B cell (primary cell): ENCODE measurements around the gene NGEF. TPM values are rescaled to one million over a fixed set of nuclear protein-coding genes. Genes with fewer than 3 reads are reported as not detected.

Experiments used
- ATAC-seq: fragments of 200-7000 bp; cut with Tn5 transposase; one replicate; pipeline ENCODE4 v1.10.0; 2021; ENCODE audit warnings: low read depth, mild to moderate bottlenecking, moderate number of reproducible peaks, moderate library complexity
- CTCF ChIA-PET: fragments of 350-600 bp; sonication (Branson Sonifier 250); formaldehyde crosslinking; loops from one replicate; lab custom pipeline; 2021; ENCODE audit warnings: antibody characterized with exemption, inconsistent platforms; lab: Charles Lee
- POLR2A ChIA-PET: fragments of 350-600 bp; sonication (Branson Sonifier 250); formaldehyde crosslinking; loops from one replicate; lab custom pipeline; 2021; ENCODE audit warnings: antibody characterized with exemption; lab: Charles Lee
- DNase-seq: peaks from one replicate; pipeline ENCODE4 v3.0.0; 2013
- H2AFZ ChIP-seq: 2 replicates; pipeline ENCODE4 v1.6.1; 2012; ENCODE audit warnings: mild to moderate bottlenecking, low read depth, low read length; ENCODE audit not compliant: insufficient read depth, poor library complexity, severe bottlenecking
- H3K27ac ChIP-seq, 2 donors: 1 replicate in 1 of 2; 2 replicates in 1 of 2; pipeline ENCODE4 v1.5.1; 2012 to 2013; ENCODE audit warnings: low read length in 2 of 2, mild to moderate bottlenecking in 2 of 2, moderate library complexity in 1 of 2
- H3K27me3 ChIP-seq, 4 experiments: fragments of 200-600 bp in 1 of 4; sonication (generic) in 1 of 4; replicated peaks in 1 of 4; 1 replicate in 2 of 4; 2 replicates in 2 of 4; pipeline versions ENCODE4 v1.6.1 to v1.7.0; 2013 to 2016; ENCODE audit warnings: low read length in 3 of 4, mild to moderate bottlenecking in 2 of 4, mixed read lengths in 1 of 4, moderate library complexity in 1 of 4; ENCODE audit not compliant: insufficient read depth in 4 of 4, control insufficient read depth in 3 of 4; ENCODE audit errors: control extremely low read depth in 1 of 4
- H3K36me3 ChIP-seq, 2 experiments: replicated peaks in 1 of 2; 1 replicate in 1 of 2; 2 replicates in 1 of 2; pipeline versions ENCODE4 v1.6.1 to v1.7.1; 2013; ENCODE audit warnings: low read length in 1 of 2; ENCODE audit not compliant: insufficient read depth in 2 of 2, control insufficient read depth in 1 of 2; ENCODE audit errors: control extremely low read depth in 1 of 2, extremely low read depth in 1 of 2
- H3K4me1 ChIP-seq, 2 donors: fragments of 200-600 bp in 1 of 2; sonication (generic) in 1 of 2; 1 replicate in 1 of 2; 2 replicates in 1 of 2; pipeline versions ENCODE4 v1.5.1 to v1.6.1; 2013 to 2017; ENCODE audit warnings: low read length in 2 of 2; ENCODE audit not compliant: control insufficient read depth in 2 of 2, insufficient read depth in 2 of 2
- H3K4me2 ChIP-seq: replicated peaks from 2 replicates; pipeline ENCODE3; 2012; ENCODE audit warnings: mild to moderate bottlenecking, low read depth, low read length; ENCODE audit not compliant: poor library complexity, severe bottlenecking
- H3K4me3 ChIP-seq, 5 experiments: fragments of 200-600 bp in 1 of 5; sonication (generic) in 1 of 5; 1 replicate in 3 of 5; 2 replicates in 2 of 5; pipeline versions ENCODE4 v1.5.1 to v1.7.0; 2011 to 2016; ENCODE audit warnings: low read length in 4 of 5, mild to moderate bottlenecking in 4 of 5, low read depth in 2 of 5, control low read depth in 1 of 5, moderate library complexity in 1 of 5; ENCODE audit not compliant: insufficient read depth in 1 of 5; ENCODE audit errors: control extremely low read depth in 1 of 5, extremely low read depth in 1 of 5
- H3K79me2 ChIP-seq: fragments of 200-600 bp; sonication (generic); one replicate; pipeline ENCODE4 v1.6.0; 2016; ENCODE audit warnings: low read length; ENCODE audit not compliant: control insufficient read depth, insufficient read depth
- H3K9ac ChIP-seq: fragments of 200-600 bp; sonication (generic); 2 replicates; pipeline ENCODE4 v1.6.1; 2017; ENCODE audit warnings: mild to moderate bottlenecking, low read length, moderate library complexity
- H3K9me3 ChIP-seq, 3 donors: one replicate each; pipeline versions ENCODE4 v1.6.1 to v1.7.1; 2013; ENCODE audit warnings: low read length in 2 of 3; ENCODE audit not compliant: control insufficient read depth in 2 of 3, insufficient read depth in 1 of 3; ENCODE audit errors: control extremely low read depth in 1 of 3
- H4K20me1 ChIP-seq: 2 replicates; pipeline ENCODE4 v1.6.0; 2012; ENCODE audit warnings: mild to moderate bottlenecking, low read length; ENCODE audit not compliant: insufficient read depth, control insufficient read depth, poor library complexity, severe bottlenecking
- H3K27ac Mint-ChIP-seq: one replicate; pipeline ENCODE4 v1.8.0; 2021; ENCODE audit warnings: mixed read lengths
- H3K27me3 Mint-ChIP-seq: one replicate; pipeline ENCODE4 v1.8.0; 2021; ENCODE audit warnings: mixed read lengths
- H3K4me1 Mint-ChIP-seq: one replicate; pipeline ENCODE4 v1.8.0; 2021; ENCODE audit warnings: mixed read lengths
- H3K4me3 Mint-ChIP-seq: one replicate; pipeline ENCODE4 v1.8.0; 2021; ENCODE audit warnings: mixed read lengths
- H3K9me3 Mint-ChIP-seq: one replicate; pipeline ENCODE4 v1.8.0; 2022; ENCODE audit warnings: mixed read lengths; ENCODE audit not compliant: insufficient read depth
- EZH2 ChIP-seq: IDR thresholded peaks from 2 replicates; pipeline ENCODE4 v1.6.1; 2012; ENCODE audit warnings: borderline replicate concordance, low read depth, mild to moderate bottlenecking, moderate library complexity, low read length; ENCODE audit not compliant: insufficient read depth, poor library complexity, severe bottlenecking
- WGBS: methylation state at CpG from one replicate; pipeline ENCODE4 v1.1.5; 2013; ENCODE audit warnings: missing lambda C conversion rate; ENCODE audit not compliant: insufficient coverage; 5-methylcytosine and 5-hydroxymethylcytosine counted together
- intact Hi-C: fragments of 100-400 bp; cut with micrococcal nuclease; formaldehyde crosslinking; loops from one replicate; pipeline ENCODE4 v1.10.0; 2022
- polyA plus RNA-seq: library from polyadenylated mRNA; depleted of rRNA; stranded (reverse); fragments of >200 nt; gene quantifications from 2 replicates; pipeline ENCODE4 v1.2.3, GENCODE V29; 2012
- total RNA-seq, 2 donors: library from RNA; stranded (reverse); fragments of 120-200 nt in 1 of 2; gene quantifications; 1 replicate in 1 of 2; 2 replicates in 1 of 2; pipeline versions ENCODE4 v1.2.3 to v1.2.4, GENCODE V29; 2013 to 2022
- TF ChIP-seq, protein P1 (sequence below): fragments of 200-600 bp; IDR thresholded peaks from one replicate; pipeline ENCODE4 v1.8.0; 2022; ENCODE audit warnings: antibody characterized with exemption, mild to moderate bottlenecking

The NGEF gene
- total and polyA plus RNA-seq, 2 donors (not counting 1 experiment from before 2014, with no cell fraction given), result not detected

DNA sequence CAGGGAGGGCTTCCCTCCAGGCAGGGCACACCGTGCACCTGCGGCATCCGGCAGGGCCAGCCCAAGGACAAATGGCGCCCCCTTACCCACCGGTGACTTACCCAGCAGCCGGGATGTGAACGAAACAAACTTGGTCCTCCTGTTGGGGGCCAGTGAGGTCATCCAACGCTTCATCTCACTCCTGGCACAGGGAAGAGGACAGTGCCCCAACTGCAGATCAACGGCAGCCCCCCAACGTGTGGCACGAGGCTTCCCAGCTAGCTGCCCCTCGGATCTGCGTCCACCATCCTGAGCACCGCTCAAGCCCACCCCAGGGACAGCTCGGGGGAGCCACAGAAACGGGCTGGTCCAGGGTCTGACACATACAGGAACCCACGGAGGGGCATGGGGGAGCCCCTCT lies 131.0 kb downstream of the NGEF start:
- no peak overlapping the region for H2AFZ ChIP-seq
- H3K4me3 ChIP-seq, result no peak overlapping the region
- H3K27ac ChIP-seq, result no peak overlapping the region
- POLR2A ChIA-PET, result no interaction called here
- H3K4me1 ChIP-seq, result peaks cover 0 to under 1% of the 10 kb centered on the region in 2 donors
- H3K27me3 ChIP-seq, result peaks cover 0 to 4% (median 2%) of the 10 kb centered on the region in 4 experiments
- CTCF ChIA-PET, result no interaction called here
- ATAC-seq (no peak), DNase-seq (no peak)
- Mint-ChIP-seq H3K4me1 (peaks cover 2% of the 10 kb centered on the region), H3K27ac (no peak overlapping the region), H3K27me3 (peaks cover 10% of the 10 kb centered on the region), H3K4me3 (no peak overlapping the region), H3K9me3 (no peaks in the 10 kb centered on the region)
- intact Hi-C loops, result no loop called here
- no peaks in the 10 kb centered on the region for H3K9me3 ChIP-seq
- no peaks in the 10 kb centered on the region for H3K79me2 ChIP-seq
- no peak overlapping the region for H3K9ac ChIP-seq
- H4K20me1 ChIP-seq, result no peaks in the 10 kb centered on the region
- no peaks in the 10 kb centered on the region for H3K36me3 ChIP-seq
- 97% methylated on average over 16 of the region's 17 CpGs for WGBS
- H3K4me2 ChIP-seq, result no peak overlapping the region
- no peak for TF ChIP-seq EZH2
- TF ChIP-seq, protein P1, sequence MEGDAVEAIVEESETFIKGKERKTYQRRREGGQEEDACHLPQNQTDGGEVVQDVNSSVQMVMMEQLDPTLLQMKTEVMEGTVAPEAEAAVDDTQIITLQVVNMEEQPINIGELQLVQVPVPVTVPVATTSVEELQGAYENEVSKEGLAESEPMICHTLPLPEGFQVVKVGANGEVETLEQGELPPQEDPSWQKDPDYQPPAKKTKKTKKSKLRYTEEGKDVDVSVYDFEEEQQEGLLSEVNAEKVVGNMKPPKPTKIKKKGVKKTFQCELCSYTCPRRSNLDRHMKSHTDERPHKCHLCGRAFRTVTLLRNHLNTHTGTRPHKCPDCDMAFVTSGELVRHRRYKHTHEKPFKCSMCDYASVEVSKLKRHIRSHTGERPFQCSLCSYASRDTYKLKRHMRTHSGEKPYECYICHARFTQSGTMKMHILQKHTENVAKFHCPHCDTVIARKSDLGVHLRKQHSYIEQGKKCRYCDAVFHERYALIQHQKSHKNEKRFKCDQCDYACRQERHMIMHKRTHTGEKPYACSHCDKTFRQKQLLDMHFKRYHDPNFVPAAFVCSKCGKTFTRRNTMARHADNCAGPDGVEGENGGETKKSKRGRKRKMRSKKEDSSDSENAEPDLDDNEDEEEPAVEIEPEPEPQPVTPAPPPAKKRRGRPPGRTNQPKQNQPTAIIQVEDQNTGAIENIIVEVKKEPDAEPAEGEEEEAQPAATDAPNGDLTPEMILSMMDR, result no peak

DNA sequence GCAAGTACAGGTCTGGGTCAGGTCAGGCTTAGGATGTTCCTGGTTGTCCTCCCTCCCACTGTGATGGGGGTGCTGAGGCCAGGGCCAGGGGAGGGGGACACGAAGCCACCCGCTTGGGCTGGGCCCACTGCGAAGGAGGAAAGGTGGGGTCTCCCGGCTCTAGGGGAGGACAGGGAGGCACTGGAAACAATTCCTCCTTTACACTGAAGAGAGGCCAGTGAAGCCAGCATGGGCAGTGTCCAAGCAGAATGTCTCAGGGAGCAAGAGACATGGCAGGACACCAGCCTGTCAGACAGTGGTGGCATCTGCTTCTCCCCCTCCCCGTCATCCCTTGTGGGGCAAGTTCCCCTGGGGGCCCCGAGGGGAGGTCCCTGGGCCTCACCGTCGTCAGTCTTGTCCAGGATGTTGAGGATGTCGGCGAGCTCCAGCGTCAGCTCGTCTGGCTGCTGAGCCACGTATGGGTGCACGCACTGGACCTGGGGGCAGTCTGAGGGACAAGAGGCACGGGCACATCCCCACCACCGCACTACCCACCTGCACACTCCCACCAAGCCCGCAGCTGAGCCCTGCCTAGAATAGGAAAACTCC lies 132.2 kb downstream of the NGEF start:
- peaks cover under 1 to 5% of the 10 kb centered on the region in 2 donors for H3K4me1 ChIP-seq

More for the DNA sequence above, 132.2 kb downstream of the NGEF start:
- no peaks in the 10 kb centered on the region for H3K9me3 ChIP-seq
- ChIA-PET POLR2A (no interaction called here), CTCF (no interaction called here)
- H3K27ac Mint-ChIP-seq, result no peak overlapping the region
- WGBS, result 63% methylated on average over 12 of the region's 17 CpGs
- intact Hi-C loops, result no loop called here
- peaks cover 0 to 9% (median 3%) of the 10 kb centered on the region in 4 experiments for H3K27me3 ChIP-seq
- peaks cover 2% of the 10 kb centered on the region for H3K4me1 Mint-ChIP-seq
- H3K9ac ChIP-seq, result no peak overlapping the region
- H3K4me2 ChIP-seq, result no peak overlapping the region
- H3K36me3 ChIP-seq, result no peaks in the 10 kb centered on the region
- no peak overlapping the region for H3K4me3 Mint-ChIP-seq
- H3K79me2 ChIP-seq, result no peaks in the 10 kb centered on the region
- ATAC-seq, result no peak
- no peak for TF ChIP-seq EZH2
- TF ChIP-seq, protein P1, result no peak
- peaks cover 7% of the 10 kb centered on the region for H3K27me3 Mint-ChIP-seq
- H4K20me1 ChIP-seq, result no peaks in the 10 kb centered on the region
- no peak overlapping the region for H3K27ac ChIP-seq
- DNase-seq, result no peak
- no peak overlapping the region for H2AFZ ChIP-seq
- no peaks in the 10 kb centered on the region for H3K9me3 Mint-ChIP-seq
- no peak overlapping the region for H3K4me3 ChIP-seq
